HG03439 (cell line): ENCODE data around the gene YWHAE.
"Not testable (repeated sequence)": the region's sequence is repeated elsewhere in the genome, so short reads cannot be mapped to it uniquely, and the experiment has no call there.

Source experiments
- ATAC-seq: cut with Tn5 transposase; IDR thresholded peaks from one replicate; pipeline ENCODE4 v1.9.1; 2021; ENCODE audit warnings: mild to moderate bottlenecking, moderate library complexity; ENCODE audit not compliant: unreplicated experiment

YWHAE gene

DNA sequence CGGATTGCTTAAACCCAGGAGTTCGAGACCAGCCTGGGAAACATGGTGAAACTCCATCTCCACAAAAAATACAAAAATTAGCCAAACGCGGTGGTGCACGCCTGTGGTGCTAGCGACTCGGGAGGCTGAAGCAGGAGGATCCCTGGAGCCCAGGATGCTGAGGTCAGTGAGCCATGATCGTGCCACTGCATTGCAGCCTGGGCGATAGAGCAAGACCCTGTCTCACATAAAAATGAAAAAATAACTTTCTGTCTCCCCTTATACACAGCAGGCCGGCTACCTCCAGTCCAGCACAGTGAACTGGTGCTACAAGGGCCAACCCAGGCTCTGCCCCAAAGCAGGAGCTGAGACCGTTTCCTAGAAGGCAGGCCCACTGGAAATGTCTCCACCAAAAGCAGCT lies 59.7 kb downstream of the YWHAE start:
- no peak for ATAC-seq

DNA sequence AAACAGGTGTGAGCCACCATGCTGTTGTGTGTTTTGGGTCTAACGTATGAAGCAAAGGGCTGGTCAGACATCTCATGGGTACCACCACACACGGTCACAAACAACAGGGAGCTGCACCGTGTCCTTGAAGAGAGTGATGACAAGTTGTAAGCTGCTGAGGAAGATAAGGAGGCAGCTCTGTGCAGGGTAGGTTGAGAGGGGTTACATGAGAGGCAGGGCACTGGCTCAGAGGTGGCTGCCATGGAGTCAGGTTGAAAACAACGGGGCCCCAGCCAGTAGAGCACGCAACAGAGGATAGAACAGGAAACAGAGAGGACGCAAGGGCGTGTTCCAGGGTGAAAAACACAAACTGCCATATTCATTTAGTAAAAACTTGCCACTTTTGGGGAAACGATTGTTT lies 68.3 kb downstream of the YWHAE start:
- ATAC-seq, result no peak

DNA sequence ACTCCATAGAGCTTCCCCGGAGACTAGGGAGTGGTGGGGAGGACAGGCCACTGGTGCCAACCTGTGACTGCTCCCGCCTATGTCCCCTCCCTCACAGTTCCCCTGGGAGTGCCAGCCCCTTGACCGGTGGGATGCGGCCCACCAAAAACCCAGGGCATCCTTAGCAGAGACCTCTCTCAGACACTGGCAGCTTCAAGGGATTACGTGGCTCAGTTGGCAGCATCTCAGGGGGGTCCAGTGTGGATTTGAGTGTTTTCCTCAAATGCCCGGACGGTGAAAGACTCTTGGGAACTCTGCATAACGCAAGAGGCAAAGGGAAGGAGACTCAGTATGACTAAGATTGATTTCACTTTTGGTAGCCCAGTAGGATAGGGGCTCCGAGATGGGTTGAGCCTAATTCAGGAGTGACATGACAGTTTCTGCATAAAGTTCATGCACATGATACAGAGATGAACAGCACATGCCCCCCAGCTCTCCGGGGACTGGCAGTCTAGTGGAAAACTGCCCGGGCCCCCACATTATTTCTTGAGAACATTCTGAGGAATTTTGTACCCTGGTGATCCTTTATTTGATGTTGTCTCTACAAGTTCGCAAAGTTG lies 70.2 kb downstream of the YWHAE start:
- ATAC-seq, result no peak

DNA sequence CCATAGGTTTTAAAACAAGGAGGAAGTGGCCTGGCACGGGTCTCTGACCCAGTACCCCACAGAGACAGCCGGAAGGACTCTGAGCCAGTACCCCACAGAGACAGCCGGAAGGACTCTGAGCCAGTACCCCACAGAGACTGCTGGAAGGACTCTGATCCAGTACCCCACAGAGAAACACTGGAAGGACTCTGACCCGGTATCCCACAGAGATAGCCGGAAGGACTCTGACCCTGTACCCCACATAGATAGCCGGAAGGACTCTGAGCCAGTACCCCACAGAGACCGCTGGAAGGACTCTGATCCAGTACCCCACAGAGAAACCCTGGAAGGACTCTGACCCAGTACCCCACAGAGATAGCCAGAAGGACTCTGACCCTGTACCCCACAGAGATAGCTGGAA lies 71.6 kb downstream of the YWHAE start:
- ATAC-seq, result no peak

DNA sequence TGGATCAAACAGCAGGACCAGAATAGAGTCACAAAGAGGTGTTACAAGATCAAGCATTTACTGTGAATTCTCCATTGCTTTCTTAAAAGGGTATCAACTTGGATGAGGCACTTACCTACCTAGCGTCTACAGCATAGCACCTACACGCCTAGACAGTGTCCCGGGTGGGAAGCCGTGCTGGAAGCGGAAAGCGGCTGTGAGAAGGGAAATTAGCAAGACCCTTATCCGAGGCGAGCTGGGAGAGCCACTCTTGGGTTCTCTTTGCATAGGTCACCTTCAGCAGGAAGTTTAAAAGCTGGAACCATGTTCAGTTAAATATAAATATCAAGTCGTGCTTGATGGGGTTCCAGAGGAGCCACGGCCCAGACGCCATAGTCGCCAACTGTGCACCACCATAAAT lies 74.3 kb downstream of the YWHAE start:
- ATAC-seq, result no peak

DNA sequence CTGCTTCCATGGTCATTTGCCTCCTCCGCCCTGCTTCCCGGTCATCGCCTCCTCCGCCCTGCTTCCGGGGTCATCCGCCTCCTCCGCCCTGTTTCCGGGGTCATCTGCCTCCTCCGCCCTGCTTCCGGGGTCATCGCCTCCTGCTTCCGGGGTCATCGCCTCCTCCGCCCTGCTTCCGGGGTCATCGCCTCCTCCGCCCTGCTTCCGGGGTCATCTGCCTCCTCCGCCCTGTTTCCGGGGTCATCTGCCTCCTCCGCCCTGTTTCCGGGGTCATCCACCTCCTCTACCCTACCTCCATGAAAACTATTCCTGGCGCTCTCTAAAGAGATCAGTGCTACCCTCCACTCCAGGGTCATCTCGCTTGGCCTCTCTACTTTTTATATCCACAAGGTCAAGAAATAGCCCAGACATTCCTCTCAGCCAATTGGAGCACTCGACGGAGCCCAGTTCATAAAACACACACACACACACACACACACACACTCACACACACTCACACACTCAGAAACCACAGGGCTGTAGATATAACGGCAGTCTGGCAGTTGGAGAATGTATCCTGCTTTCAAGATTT lies 75.7 kb downstream of the YWHAE start:
- no peak for ATAC-seq

- ATAC-seq, result no peak
Measured at GRCh38 chr17:1323336-1323735, 76.7 kb downstream of the YWHAE start.

DNA sequence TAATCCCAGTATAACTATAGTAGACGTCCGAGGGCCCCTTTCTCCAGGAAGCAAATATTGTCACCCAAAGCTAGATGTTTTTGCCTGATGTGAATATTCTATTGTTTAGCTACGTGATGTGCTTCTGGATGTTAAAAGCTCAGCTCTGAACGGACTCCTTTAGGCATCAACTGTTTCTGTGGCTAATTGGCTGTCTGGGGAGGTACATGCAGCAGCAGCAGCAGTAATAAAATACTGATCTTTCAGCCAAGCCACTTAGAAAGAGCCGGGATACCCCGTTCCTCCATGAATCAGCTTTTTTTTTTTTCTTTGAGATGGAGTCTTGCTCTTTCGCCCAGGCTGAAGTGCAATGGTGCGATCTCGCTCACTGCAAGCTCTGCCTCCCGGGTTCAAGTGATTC lies 77.5 kb downstream of the YWHAE start:
- ATAC-seq, result no peak

- ATAC-seq, result no peak
Measured at GRCh38 chr17:1322014-1322428, 78.0 kb downstream of the YWHAE start.

DNA sequence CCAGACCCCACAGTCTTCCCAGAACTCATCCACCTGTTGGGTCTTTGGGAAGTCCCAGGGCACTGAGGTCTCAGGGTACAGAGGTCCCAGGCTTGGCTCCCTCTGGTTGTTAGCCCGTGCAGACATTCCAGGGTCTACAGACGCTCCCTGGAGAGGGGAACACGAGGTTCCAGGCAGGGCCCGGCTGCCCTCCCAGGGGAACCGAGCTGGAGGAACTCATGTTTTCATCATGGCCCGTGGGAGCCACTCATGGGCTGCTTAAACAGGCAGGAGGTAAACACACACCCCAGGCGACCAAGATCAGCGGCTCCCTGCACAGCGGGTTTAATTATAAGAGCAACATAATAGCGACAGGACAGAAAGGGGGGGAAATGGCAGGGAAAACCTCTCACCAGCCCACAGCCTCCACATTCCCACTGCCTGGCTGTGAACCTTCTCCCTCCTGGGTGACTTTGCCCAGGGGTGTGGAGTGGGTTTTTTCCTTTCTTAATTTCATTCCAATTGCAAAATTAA lies 84.1 kb downstream of the YWHAE start:
- ATAC-seq, result no peak

- no peak for ATAC-seq
Measured at GRCh38 chr17:1315409-1315808, 84.6 kb downstream of the YWHAE start.

DNA sequence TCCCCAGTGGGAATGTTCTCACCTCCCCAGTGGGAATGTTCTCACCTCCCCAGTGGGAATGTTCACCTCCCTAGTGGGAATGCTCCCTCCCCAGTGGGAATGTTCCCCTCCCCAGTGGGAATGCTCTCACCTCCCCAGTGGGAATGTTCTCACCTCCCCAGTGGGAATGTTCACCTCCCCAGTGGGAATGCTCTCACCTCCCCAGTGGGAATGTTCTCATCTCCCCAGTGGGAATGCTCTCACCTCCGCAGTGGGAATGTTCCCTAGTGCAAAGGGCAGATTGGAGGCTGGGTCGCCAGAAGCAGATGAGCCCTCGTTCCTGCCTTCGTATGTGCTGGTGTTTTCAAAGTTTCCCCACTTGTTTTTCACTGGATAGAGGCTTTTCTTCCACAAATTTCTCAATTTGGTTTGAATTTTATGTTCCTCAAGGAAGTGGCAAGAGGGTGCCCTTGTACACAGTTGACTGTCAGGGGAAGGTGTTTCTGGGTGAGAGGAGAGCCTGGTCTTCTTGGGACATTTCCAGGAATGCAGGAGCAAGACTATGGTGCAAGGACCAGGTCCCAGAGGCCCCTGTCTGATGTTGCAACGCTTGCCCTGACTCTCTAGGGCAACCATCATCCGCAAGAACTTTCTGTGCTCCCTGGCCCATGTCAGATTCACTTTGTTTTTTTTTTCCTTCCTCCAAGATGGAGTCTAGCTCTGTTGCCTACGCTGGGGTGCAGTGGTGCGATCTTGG lies 86.6 kb downstream of the YWHAE start:
- no peak for ATAC-seq

DNA sequence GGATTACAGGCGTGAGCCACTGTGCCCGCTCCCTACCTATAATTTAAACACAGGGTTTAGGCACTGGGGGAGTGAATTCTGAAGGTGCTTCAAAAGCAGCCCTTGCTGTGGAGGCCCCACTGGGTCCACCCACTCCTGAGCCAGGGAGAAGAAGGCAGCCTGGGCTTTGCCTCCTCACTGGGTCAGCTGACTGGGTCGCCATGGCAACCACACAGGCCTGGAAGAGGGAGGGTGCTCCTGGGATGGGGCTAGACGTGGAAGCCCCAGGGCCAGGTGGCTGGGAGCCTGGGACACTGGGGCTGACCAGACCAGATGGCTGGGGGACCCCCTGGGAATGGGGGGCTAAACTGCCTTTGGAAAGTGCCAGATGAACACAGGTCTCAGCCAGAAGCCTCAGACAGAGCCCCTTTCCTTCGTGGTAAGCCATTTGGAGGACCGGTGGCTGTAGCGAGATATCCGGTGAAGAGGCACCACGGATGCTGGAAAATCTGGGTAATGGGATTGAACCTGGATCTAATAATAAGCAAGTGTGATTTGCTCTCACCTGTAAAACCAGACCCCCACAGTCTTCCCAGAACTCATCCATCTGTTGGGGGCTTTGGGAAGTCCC lies 87.7 kb downstream of the YWHAE start:
- ATAC-seq, result no peak

- ATAC-seq, result not testable (repeated sequence)
Measured at GRCh38 chr17:1307829-1308228, 92.2 kb downstream of the YWHAE start.

DNA sequence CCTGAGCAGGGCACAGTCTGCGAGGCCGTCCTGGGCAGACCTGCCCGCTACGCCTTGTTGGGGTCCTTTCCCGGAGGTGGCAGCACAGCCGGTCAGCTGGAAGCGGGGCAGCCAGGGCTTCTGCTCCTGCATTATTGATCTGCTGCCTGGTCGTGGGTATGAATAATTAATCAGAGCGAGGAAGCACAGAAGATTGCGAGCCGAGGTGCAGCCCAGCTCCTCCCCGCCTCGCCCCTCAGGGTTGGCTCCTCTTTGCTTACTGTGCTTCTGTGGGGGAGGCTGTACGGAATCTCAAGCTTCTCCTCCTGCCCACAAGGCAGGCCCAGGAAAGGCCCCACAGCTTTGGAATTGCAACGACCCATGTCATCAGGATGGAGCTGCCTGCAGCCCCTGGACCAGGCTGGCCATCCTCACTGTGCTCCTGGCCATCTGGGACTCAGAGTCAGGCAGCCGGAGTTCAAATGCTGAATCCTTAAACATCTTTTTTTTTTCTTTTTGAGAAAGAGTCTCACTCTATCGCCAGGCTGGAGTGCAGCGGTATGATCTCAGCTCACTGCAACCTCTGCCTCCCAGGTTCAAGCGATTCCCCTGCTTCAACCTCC lies 95.0 kb downstream of the YWHAE start:
- ATAC-seq, result no peak

GRCh38 chr17:1304522-1304921 lies 95.5 kb downstream of the YWHAE start:
- no peak for ATAC-seq

DNA sequence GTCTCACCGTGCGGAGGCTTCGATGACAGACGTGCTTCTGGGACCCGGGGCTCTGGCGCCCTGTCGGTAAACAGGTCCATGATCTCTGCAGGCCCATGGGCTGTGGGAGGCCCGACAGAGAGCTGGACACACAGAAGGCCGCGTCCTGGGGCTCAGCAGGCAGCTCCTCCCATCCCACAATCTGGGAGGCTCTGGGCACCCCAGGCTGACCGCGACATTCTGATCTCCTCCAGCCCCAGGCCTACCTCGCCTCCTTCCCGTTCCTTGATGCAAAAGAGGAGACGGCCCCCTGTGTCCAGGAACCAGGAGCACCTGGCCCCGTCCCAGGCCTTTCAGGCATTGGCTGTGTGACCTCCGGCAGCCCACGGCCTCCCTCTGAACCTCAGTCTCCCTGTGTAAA lies 97.3 kb downstream of the YWHAE start:
- ATAC-seq, result no peak

DNA sequence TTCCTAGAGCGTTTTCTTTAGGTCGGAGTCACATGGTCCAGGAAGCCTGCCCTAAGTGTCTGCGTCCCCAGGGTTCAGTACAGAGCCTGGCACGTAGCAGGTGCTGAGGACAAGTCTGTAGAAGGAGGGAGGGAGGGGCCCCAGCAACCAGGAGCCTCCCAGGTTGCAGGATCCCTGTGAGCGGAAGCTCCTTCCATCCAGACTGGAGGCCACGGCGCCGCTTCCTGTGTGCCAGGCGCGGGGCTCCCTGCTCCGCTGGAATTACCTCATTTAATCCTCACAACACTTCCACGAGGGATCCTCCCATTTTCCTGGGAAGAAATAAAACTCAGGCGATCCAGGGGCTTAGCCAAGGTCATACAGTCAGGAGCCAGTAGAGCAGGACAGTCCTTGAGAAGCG lies 98.5 kb downstream of the YWHAE start:
- ATAC-seq, result no peak

GRCh38 chr17:1300371-1300905 lies 99.6 kb downstream of the YWHAE start:
- ATAC-seq, result no peak

GRCh38 chr17:1299552-1300370 lies 100.3 kb downstream of the YWHAE start:
- no peak for ATAC-seq
